HepG2 (cell line): Measurements from ENCODE around the gene SPIRE1. TPM values are rescaled to one million over a fixed set of nuclear protein-coding genes. Genes with fewer than 3 reads are reported as not detected.

Experiments
- ARID2 ChIP-seq: sonication (generic); formaldehyde crosslinking; IDR thresholded peaks from 2 replicates; pipeline ENCODE4 v1.8.1; 2022; ENCODE audit warnings: mild to moderate bottlenecking, missing genetic modification reagents, borderline replicate concordance
- CEBPG ChIP-seq: IDR thresholded peaks from 2 replicates; pipeline ENCODE4 v1.6.1; 2016
- HOXA5 ChIP-seq: sonication (generic); formaldehyde crosslinking; IDR thresholded peaks from 2 replicates; pipeline ENCODE4 v1.4.0; 2020; ENCODE audit warnings: missing genetic modification reagents
- MED13 ChIP-seq: sonication (generic); formaldehyde crosslinking; IDR thresholded peaks from 2 replicates; pipeline ENCODE4 v1.5.0; 2020; ENCODE audit warnings: missing genetic modification reagents
- NFKB2 ChIP-seq: sonication (generic); formaldehyde crosslinking; IDR thresholded peaks from 2 replicates; pipeline ENCODE4 v1.4.0; 2020; ENCODE audit warnings: missing genetic modification reagents, borderline replicate concordance
- RBM22 ChIP-seq: fragments of 200-400 bp; formaldehyde crosslinking; optimal IDR thresholded peaks from 2 replicates; pipeline ENCODE3; 2017; ENCODE audit warnings: mild to moderate bottlenecking, low read length, moderate library complexity
- SALL1 ChIP-seq: sonication (generic); formaldehyde crosslinking; IDR thresholded peaks from 2 replicates; pipeline ENCODE4 v1.8.0; 2022; ENCODE audit warnings: mild to moderate bottlenecking, missing genetic modification reagents
- TARDBP ChIP-seq: sonication (generic); formaldehyde crosslinking; IDR thresholded peaks from 2 replicates; pipeline ENCODE4 v1.8.0; 2022; ENCODE audit warnings: mild to moderate bottlenecking, missing genetic modification reagents
- THAP11 ChIP-seq: IDR thresholded peaks from 2 replicates; pipeline ENCODE4 v1.6.1; 2016; ENCODE audit warnings: missing biosample characterization, missing genetic modification reagents
- ZNF256 ChIP-seq: sonication (generic); formaldehyde crosslinking; conservative IDR thresholded peaks from 2 replicates; pipeline ENCODE4 v1.4.0; 2020; ENCODE audit warnings: missing genetic modification reagents
- ZNF34 ChIP-seq: sonication (generic); formaldehyde crosslinking; IDR thresholded peaks from 2 replicates; pipeline ENCODE4 v1.4.0; 2020; ENCODE audit warnings: mild to moderate bottlenecking, missing genetic modification reagents, borderline replicate concordance
- ZNF451 ChIP-seq: sonication (generic); formaldehyde crosslinking; IDR thresholded peaks from 2 replicates; pipeline ENCODE4 v1.5.0; 2020; ENCODE audit warnings: mild to moderate bottlenecking, missing genetic modification reagents
- ZNF792 ChIP-seq: IDR thresholded peaks from 2 replicates; pipeline ENCODE4 v1.6.1; 2016
- ZNF879 ChIP-seq: sonication (generic); formaldehyde crosslinking; IDR thresholded peaks from 2 replicates; pipeline ENCODE4 v1.8.1; 2023; ENCODE audit warnings: missing genetic modification reagents
- polyA plus RNA-seq, 8 experiments: library from polyadenylated mRNA; depleted of rRNA in 3 of 8; stranded (reverse) in 7 of 8; unstranded in 1 of 8; fragments of >200 nt; fragmentation: Illumina TruSeq in 4 of 8; extraction: Trizol in 4 of 8; gene quantifications; 2 replicates each; pipeline versions ENCODE4 v1.2.1 to v1.2.3, GENCODE V29; 2011 to 2016; ENCODE audit warnings: low read depth in 4 of 8, missing spikeins in 1 of 8, mixed read lengths in 1 of 8; ENCODE audit not compliant: insufficient read depth in 1 of 8
- total RNA-seq, 5 experiments: library from RNA; depleted of rRNA; stranded (reverse); fragments of >200 nt; fragmentation: Illumina TruSeq; extraction: Trizol; gene quantifications; 2 replicates each; pipeline ENCODE4 v1.2.3, GENCODE V29; 2016; ENCODE audit warnings: low read depth in 1 of 5
- TF ChIP-seq, protein P1 (sequence below): IDR thresholded peaks from 2 replicates; pipeline ENCODE4 v1.6.1; 2012; ENCODE audit warnings: low read length, improper control_type of control experiment
- TF ChIP-seq, protein P2 (sequence below): sonication (generic); formaldehyde crosslinking; IDR thresholded peaks from 2 replicates; pipeline ENCODE4 v1.4.0; 2020; ENCODE audit warnings: missing genetic modification reagents
- TF ChIP-seq, protein P3 (sequence below): IDR thresholded peaks from 2 replicates; pipeline ENCODE4 v1.6.1; 2016; ENCODE audit warnings: mild to moderate bottlenecking
- TF ChIP-seq, protein P4 (sequence below): sonication (generic); formaldehyde crosslinking; IDR thresholded peaks from 2 replicates; pipeline ENCODE4 v1.4.0; 2020; ENCODE audit warnings: low read depth, mild to moderate bottlenecking, missing genetic modification reagents
- TF ChIP-seq, protein P5 (sequence below): sonication (generic); formaldehyde crosslinking; IDR thresholded peaks from 2 replicates; pipeline ENCODE4 v1.4.0; 2020; ENCODE audit warnings: mild to moderate bottlenecking, missing genetic modification reagents

The SPIRE1 gene
- total and polyA plus RNA-seq, 2 of the 13 experiments (the other 11 are each of a cell fraction or from before 2014, with no cell fraction given): 9.9 to 21.3 TPM

DNA sequence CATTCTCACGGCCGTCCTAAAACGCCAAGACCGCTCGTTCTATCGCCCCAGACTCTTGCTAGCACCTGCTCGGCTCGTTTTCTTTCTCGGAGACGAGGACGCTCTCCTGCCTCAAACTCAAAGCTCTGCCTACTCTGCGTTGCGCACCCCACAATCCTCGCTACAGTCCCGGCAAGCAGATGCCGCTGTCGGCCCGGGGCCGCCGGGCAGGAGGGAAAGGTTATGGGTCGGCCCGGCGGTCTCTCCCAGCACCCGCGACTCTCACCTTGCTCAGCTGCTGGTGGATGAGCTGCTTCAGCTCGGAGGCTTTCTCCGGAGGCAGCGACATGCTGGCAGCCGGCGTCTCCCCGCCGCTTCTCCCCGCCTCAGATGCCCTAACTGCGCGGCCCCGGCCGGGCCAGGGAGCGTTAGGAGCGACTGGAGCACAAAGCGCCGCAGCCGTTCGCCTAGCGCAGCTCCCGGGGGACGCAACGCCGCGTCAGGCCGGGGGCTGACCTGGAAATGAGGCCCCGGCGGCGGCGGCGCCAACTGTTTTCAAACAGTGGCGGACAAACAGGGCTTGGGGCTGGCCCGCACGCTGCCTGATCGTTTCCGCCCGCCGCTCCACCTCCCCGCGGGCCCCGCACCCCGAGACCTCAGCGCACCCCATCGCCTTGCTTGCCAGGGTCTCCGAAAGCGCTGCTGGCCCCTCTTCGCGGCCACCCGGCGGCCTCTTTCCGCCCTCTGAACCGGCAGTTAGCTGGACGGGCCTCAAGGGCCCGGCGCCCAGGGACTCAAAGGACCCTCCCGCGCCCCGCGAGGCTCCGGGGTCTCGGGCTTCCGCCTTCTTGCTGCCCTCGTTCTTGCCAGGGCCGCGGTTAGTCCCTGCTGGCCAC is 44.6 kb upstream of the SPIRE1 start, which contains the start of the genes CEP76 and PSMG2 (continued):
- TF ChIP-seq, protein P1, sequence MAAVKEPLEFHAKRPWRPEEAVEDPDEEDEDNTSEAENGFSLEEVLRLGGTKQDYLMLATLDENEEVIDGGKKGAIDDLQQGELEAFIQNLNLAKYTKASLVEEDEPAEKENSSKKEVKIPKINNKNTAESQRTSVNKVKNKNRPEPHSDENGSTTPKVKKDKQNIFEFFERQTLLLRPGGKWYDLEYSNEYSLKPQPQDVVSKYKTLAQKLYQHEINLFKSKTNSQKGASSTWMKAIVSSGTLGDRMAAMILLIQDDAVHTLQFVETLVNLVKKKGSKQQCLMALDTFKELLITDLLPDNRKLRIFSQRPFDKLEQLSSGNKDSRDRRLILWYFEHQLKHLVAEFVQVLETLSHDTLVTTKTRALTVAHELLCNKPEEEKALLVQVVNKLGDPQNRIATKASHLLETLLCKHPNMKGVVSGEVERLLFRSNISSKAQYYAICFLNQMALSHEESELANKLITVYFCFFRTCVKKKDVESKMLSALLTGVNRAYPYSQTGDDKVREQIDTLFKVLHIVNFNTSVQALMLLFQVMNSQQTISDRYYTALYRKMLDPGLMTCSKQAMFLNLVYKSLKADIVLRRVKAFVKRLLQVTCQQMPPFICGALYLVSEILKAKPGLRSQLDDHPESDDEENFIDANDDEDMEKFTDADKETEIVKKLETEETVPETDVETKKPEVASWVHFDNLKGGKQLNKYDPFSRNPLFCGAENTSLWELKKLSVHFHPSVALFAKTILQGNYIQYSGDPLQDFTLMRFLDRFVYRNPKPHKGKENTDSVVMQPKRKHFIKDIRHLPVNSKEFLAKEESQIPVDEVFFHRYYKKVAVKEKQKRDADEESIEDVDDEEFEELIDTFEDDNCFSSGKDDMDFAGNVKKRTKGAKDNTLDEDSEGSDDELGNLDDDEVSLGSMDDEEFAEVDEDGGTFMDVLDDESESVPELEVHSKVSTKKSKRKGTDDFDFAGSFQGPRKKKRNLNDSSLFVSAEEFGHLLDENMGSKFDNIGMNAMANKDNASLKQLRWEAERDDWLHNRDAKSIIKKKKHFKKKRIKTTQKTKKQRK: no peak
- TF ChIP-seq ZNF34 (no peak), CEBPG (CRISPR knock-in tag) (0 out of 2 replicates have a peak, but pooled peaks have one; percentile 21), ZNF792 (0 out of 2 replicates have a peak, but pooled peaks have one; percentile 12), HOXA5 (CRISPR knock-in tag) (0 out of 2 replicates have a peak, but pooled peaks have one; percentile 30), MED13 (CRISPR knock-in tag) (no peak), ZNF451 (peak; percentile 24; the same call in 1 of the 2 replicates), ZNF879 (0 out of 2 replicates have a peak, but pooled peaks have one; percentile 61), ARID2 (peak; percentile 77; the same call in 1 of the 2 replicates), ZNF256 (peak; percentile 77; the same call in 1 of the 2 replicates), NFKB2 (CRISPR knock-in tag) (peak; percentile 54; the same call in 1 of the 2 replicates), RBM22 (no peak), TARDBP (CRISPR knock-in tag) (peak; percentile 45; the same call in 1 of the 2 replicates), THAP11 (CRISPR knock-in tag) (peak; percentile 86), SALL1 (CRISPR knock-in tag) (peak; percentile 33)
- TF ChIP-seq, protein P2, sequence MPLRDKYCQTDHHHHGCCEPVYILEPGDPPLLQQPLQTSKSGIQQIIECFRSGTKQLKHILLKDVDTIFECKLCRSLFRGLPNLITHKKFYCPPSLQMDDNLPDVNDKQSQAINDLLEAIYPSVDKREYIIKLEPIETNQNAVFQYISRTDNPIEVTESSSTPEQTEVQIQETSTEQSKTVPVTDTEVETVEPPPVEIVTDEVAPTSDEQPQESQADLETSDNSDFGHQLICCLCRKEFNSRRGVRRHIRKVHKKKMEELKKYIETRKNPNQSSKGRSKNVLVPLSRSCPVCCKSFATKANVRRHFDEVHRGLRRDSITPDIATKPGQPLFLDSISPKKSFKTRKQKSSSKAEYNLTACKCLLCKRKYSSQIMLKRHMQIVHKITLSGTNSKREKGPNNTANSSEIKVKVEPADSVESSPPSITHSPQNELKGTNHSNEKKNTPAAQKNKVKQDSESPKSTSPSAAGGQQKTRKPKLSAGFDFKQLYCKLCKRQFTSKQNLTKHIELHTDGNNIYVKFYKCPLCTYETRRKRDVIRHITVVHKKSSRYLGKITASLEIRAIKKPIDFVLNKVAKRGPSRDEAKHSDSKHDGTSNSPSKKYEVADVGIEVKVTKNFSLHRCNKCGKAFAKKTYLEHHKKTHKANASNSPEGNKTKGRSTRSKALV: peak; percentile 56; the same call in 1 of the 2 replicates
- TF ChIP-seq, protein P3, sequence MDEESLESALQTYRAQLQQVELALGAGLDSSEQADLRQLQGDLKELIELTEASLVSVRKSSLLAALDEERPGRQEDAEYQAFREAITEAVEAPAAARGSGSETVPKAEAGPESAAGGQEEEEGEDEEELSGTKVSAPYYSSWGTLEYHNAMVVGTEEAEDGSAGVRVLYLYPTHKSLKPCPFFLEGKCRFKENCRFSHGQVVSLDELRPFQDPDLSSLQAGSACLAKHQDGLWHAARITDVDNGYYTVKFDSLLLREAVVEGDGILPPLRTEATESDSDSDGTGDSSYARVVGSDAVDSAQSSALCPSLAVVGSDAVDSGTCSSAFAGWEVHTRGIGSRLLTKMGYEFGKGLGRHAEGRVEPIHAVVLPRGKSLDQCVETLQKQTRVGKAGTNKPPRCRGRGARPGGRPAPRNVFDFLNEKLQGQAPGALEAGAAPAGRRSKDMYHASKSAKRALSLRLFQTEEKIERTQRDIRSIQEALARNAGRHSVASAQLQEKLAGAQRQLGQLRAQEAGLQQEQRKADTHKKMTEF (CRISPR knock-in tag): peak; percentile 85
- TF ChIP-seq, protein P4, sequence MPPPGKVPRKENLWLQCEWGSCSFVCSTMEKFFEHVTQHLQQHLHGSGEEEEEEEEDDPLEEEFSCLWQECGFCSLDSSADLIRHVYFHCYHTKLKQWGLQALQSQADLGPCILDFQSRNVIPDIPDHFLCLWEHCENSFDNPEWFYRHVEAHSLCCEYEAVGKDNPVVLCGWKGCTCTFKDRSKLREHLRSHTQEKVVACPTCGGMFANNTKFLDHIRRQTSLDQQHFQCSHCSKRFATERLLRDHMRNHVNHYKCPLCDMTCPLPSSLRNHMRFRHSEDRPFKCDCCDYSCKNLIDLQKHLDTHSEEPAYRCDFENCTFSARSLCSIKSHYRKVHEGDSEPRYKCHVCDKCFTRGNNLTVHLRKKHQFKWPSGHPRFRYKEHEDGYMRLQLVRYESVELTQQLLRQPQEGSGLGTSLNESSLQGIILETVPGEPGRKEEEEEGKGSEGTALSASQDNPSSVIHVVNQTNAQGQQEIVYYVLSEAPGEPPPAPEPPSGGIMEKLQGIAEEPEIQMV (CRISPR knock-in tag): peak; percentile 9; the same call in 1 of the 2 replicates
- TF ChIP-seq, protein P5, sequence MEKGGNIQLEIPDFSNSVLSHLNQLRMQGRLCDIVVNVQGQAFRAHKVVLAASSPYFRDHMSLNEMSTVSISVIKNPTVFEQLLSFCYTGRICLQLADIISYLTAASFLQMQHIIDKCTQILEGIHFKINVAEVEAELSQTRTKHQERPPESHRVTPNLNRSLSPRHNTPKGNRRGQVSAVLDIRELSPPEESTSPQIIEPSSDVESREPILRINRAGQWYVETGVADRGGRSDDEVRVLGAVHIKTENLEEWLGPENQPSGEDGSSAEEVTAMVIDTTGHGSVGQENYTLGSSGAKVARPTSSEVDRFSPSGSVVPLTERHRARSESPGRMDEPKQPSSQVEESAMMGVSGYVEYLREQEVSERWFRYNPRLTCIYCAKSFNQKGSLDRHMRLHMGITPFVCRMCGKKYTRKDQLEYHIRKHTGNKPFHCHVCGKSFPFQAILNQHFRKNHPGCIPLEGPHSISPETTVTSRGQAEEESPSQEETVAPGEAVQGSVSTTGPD (CRISPR knock-in tag): 0 out of 2 replicates have a peak, but pooled peaks have one; percentile 56
